K562 (cell line): Measurements from ENCODE around the gene KIF21A. TPM values are rescaled to one million over a fixed set of nuclear protein-coding genes. Genes with fewer than 3 reads are reported as not detected.

Source experiments
- ATAC-seq: fragments of 200-7000 bp; cut with Tn5 transposase; 3 replicates; pipeline ENCODE4 v1.9.1; 2020; ENCODE audit warnings: moderate library complexity
- BruUV-seq: library from RNA; stranded (reverse); fragments of 400-500 nt; replicated peaks from 2 replicates; lab custom pipeline; 2021; lab: Mats Ljungman, UMichigan
- CTCF ChIA-PET: fragments of 300-600 bp; formaldehyde crosslinking; extraction: SDS; loops from one replicate; lab custom pipeline; 2021; ENCODE audit warnings: low intra/inter-chr PET ratio; lab: Yijun Ruan, JAX
- POLR2A ChIA-PET: fragments of 300-600, 350-650 bp; sonication (Branson Sonifier 250); formaldehyde crosslinking; extraction: SDS; loops from one replicate; lab custom pipeline; 2021; ENCODE audit warnings: antibody characterized with exemption, inconsistent platforms; lab: Yijun Ruan, JAX
- DNase-seq, 4 experiments: peaks; one replicate each; pipeline versions ENCODE4 v3.0.0 to v3.0.0-alpha.2; 2011 to 2018; ENCODE audit warnings: low spot score in 3 of 4, mixed read lengths in 3 of 4; ENCODE audit errors: extremely low read depth in 1 of 4
- FAIRE-seq: peaks from 2 replicates; lab custom pipeline; 2011; peaks lifted over from hg19 to GRCh38; lab: Jason Lieb, UNC
- H2AFZ ChIP-seq: 2 replicates; pipeline ENCODE4 v1.6.0; 2011; ENCODE audit warnings: low read depth, low read length, control low read depth, inconsistent platforms
- H3K27ac ChIP-seq: fragments of 200-600 bp; 3 replicates; pipeline ENCODE4 v1.8.0; 2011; ENCODE audit warnings: low read depth, mild to moderate bottlenecking, control low read depth, inconsistent platforms, low read length, moderate library complexity, mixed read lengths; ENCODE audit errors: extremely low read depth
- H3K27me3 ChIP-seq, 2 experiments: fragments of 300-600 bp in 1 of 2; 2 replicates in 1 of 2; 3 replicates in 1 of 2; pipeline versions ENCODE4 v1.6.0 to v1.8.0; 2011; ENCODE audit warnings: inconsistent platforms in 2 of 2, low read length in 2 of 2, mild to moderate bottlenecking in 1 of 2, mixed read lengths in 1 of 2, moderate library complexity in 1 of 2; ENCODE audit not compliant: control insufficient read depth in 2 of 2, insufficient read depth in 2 of 2
- H3K36me3 ChIP-seq: fragments of 300-600 bp; 3 replicates; pipeline ENCODE4 v1.8.0; 2011; ENCODE audit warnings: mild to moderate bottlenecking, low read length, inconsistent platforms; ENCODE audit not compliant: control insufficient read depth, insufficient read depth
- H3K4me1 ChIP-seq, 2 experiments: fragments of 200-600 bp in 1 of 2; replicated peaks in 1 of 2; 2 replicates in 1 of 2; 3 replicates in 1 of 2; pipeline versions ENCODE4 v1.5.1 to v1.8.0; 2011; ENCODE audit warnings: inconsistent platforms in 2 of 2, low read length in 2 of 2, mild to moderate bottlenecking in 1 of 2, mixed read lengths in 1 of 2, moderate library complexity in 1 of 2; ENCODE audit not compliant: control insufficient read depth in 2 of 2, insufficient read depth in 2 of 2
- H3K4me2 ChIP-seq: 2 replicates; pipeline ENCODE4 v1.6.1; 2011; ENCODE audit warnings: low read length, control low read depth, inconsistent platforms, mixed read lengths; ENCODE audit not compliant: insufficient read depth
- H3K4me3 ChIP-seq: fragments of 200-600 bp; sonication (generic), shearing (Covaris generic); 2 replicates; pipeline ENCODE4 v1.5.1; 2016; ENCODE audit warnings: control low read depth, inconsistent platforms
- H3K79me2 ChIP-seq: fragments of 200-600 bp; 3 replicates; pipeline ENCODE4 v1.8.0; 2011; ENCODE audit warnings: low read length, inconsistent platforms; ENCODE audit not compliant: control insufficient read depth, insufficient read depth
- H3K9ac ChIP-seq, 2 experiments: 2 replicates each; pipeline versions ENCODE4 v1.6.0 to v1.6.1; 2011; ENCODE audit warnings: low read depth in 2 of 2, low read length in 2 of 2, control low read depth in 1 of 2, inconsistent platforms in 1 of 2, mild to moderate bottlenecking in 1 of 2, mixed read lengths in 1 of 2; ENCODE audit not compliant: insufficient read depth in 1 of 2
- H3K9me1 ChIP-seq: one replicate; pipeline ENCODE4 v1.6.0; 2011; ENCODE audit warnings: inconsistent platforms, mild to moderate bottlenecking, low read length, moderate library complexity; ENCODE audit not compliant: control insufficient read depth, insufficient read depth
- H3K9me3 ChIP-seq: replicated peaks from 2 replicates; pipeline ENCODE4 v1.5.1; 2011; ENCODE audit warnings: low read depth, low read length, inconsistent platforms; ENCODE audit not compliant: control insufficient read depth, insufficient read depth
- H4K20me1 ChIP-seq: replicated peaks from 2 replicates; pipeline ENCODE4 v1.6.1; 2011; ENCODE audit warnings: low read length, inconsistent platforms, mixed read lengths; ENCODE audit not compliant: control insufficient read depth, insufficient read depth
- EHMT2 ChIP-seq: fragments of 450-650 bp; IDR thresholded peaks from 2 replicates; pipeline ENCODE4 v1.6.1; 2018; ENCODE audit warnings: antibody characterized with exemption
- ETS2 ChIP-seq: IDR thresholded peaks from 2 replicates; pipeline ENCODE4 v1.6.1; 2016; ENCODE audit warnings: borderline replicate concordance, missing genetic modification characterization, mild to moderate bottlenecking, moderate library complexity, missing compliant biosample characterization; ENCODE audit not compliant: poor library complexity, severe bottlenecking
- HMGN3 ChIP-seq: IDR thresholded peaks from 2 replicates; pipeline ENCODE4 v1.6.1; 2011; ENCODE audit warnings: borderline replicate concordance, low read depth, mild to moderate bottlenecking, mixed read lengths, low read length; ENCODE audit not compliant: insufficient read length; ENCODE audit errors: extremely low read depth
- KLF16 ChIP-seq: IDR thresholded peaks from 2 replicates; pipeline ENCODE4 v1.6.1; 2016; ENCODE audit warnings: antibody characterized with exemption
- L3MBTL2 ChIP-seq: fragments of 450-650 bp; IDR thresholded peaks from 2 replicates; pipeline ENCODE4 v1.6.1; 2016; ENCODE audit warnings: mild to moderate bottlenecking, moderate library complexity
- PHF21A ChIP-seq: fragments of 450-650 bp; IDR thresholded peaks from 2 replicates; pipeline ENCODE4 v1.6.1; 2017; ENCODE audit warnings: low read depth, borderline replicate concordance
- PHF8 ChIP-seq: fragments of 200-600 bp; sonication (generic); IDR thresholded peaks from 2 replicates; pipeline ENCODE4 v1.6.1; 2012; ENCODE audit warnings: mixed run types, mild to moderate bottlenecking, inconsistent platforms, low read length, moderate library complexity, borderline replicate concordance
- POLR2AphosphoS5 ChIP-seq: IDR thresholded peaks from 2 replicates; pipeline ENCODE4 v1.6.1; 2011; ENCODE audit warnings: mild to moderate bottlenecking, low read depth, low read length, moderate library complexity; ENCODE audit not compliant: control insufficient read depth, insufficient read depth
- TBP ChIP-seq: optimal IDR thresholded peaks from 2 replicates; pipeline ENCODE3; 2011; ENCODE audit warnings: low read depth, low read length, improper control_type of control experiment
- ZC3H8 ChIP-seq: fragments of 450-650 bp; IDR thresholded peaks from 2 replicates; pipeline ENCODE4 v1.6.1; 2017
- in situ Hi-C: fragments of 300-500 bp; cut with MboI; formaldehyde crosslinking; loops from 4 replicates; pipeline ENCODE4 v1.15.0; 2018; ENCODE audit warnings: inconsistent platforms, mixed read lengths
- intact Hi-C: fragments of 100-400 bp; cut with micrococcal nuclease; formaldehyde crosslinking; loops from 2 replicates; pipeline ENCODE4 v1.14.2; 2022
- polyA plus RNA-seq, 8 experiments: library from polyadenylated mRNA; depleted of rRNA in 4 of 8; stranded (reverse) in 5 of 8; unstranded in 3 of 8; fragments of >200 nt; fragmentation: Nextera tagmentation in 2 of 8; fragmentation: Illumina TruSeq in 1 of 8; extraction: Ambion mirVana in 2 of 8; extraction: Trizol in 1 of 8; gene quantifications; 2 replicates each; pipeline versions ENCODE4 v1.2.1 to v1.2.3, GENCODE V29; 2011 to 2014; ENCODE audit warnings: inconsistent platforms in 1 of 8, missing spikeins in 1 of 8
- total RNA-seq, 7 experiments: library from RNA; depleted of rRNA in 6 of 7; stranded (reverse); fragments of >200 nt in 6 of 7; fragmentation: Illumina TruSeq in 2 of 7; extraction: Trizol in 2 of 7; gene quantifications; 2 replicates each; pipeline versions ENCODE4 v1.2.1 to v1.2.3, GENCODE V29; 2011 to 2021; ENCODE audit warnings: low replicate concordance in 1 of 7
- TF ChIP-seq, protein P1 (sequence below): sonication (generic); formaldehyde crosslinking; IDR thresholded peaks from 2 replicates; pipeline ENCODE4 v1.8.0; 2022; ENCODE audit warnings: mild to moderate bottlenecking, missing genetic modification reagents

Gene KIF21A
- total and polyA plus RNA-seq, 9 of the 15 experiments (the other 6 are each of a cell fraction or from before 2014, with no cell fraction given): 17.7 to 45.0 (median 30.3) TPM

GRCh38 chr12:39341761-39342160, 101.2 kb downstream of the KIF21A start (continued):
- TF ChIP-seq PHF8 (no peak), ETS2 (tag) (no peak), L3MBTL2 (no peak)
- TF ChIP-seq, all 486 proteins: peak for 0

DNA sequence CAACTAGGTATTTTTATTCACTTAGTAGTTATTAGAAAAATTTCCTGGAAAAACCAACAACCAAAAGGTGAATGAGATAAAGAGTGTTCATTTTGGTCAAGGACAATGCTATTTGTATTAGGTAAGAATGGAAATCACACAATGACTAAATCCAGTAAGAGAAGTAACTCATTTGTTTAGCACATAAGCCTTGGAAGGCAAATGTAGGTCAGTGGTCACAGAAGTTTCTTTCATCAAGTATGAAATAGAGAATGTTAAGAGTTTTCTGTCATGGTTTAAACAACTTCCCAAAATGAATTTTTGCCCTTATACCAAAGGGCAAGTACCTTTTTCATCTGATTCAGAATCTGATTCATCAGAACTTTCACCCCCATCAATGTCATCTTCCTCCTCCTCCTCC, 101.7 kb downstream of the KIF21A start:
- ChIA-PET POLR2A (interaction anchor here (1.3 kb wide), 1 partner anchor 26 kb away, joined by 3 read pairs; no protein-coding TSS in a partner anchor), CTCF (no interaction called here)
- Histone ChIP-seq H4K20me1 (no peaks in the 10 kb centered on the region), H3K27ac (no peak overlapping the region), H3K79me2 (no peaks in the 10 kb centered on the region), H3K9me1 (no peaks in the 10 kb centered on the region), H3K27me3 (no peaks in the 10 kb centered on the region), H3K4me3 (no peak overlapping the region), H3K36me3 (peaks cover 50% of the 10 kb centered on the region; the same call in 2 of the 3 replicates), H2AFZ (no peak overlapping the region), H3K4me2 (no peak overlapping the region), H3K4me1 (no peaks in the 10 kb centered on the region), H3K9ac (no peak overlapping the region), H3K9me3 (no peaks in the 10 kb centered on the region)
- intact Hi-C loops (no loop called here), in situ Hi-C loops (no loop called here)
- FAIRE-seq: no peak
- TF ChIP-seq ZC3H8 (no peak), TBP (no peak), HMGN3 (no peak), POLR2AphosphoS5 (no peak), EHMT2 (no peak), PHF21A (no peak), KLF16 (no peak)
- TF ChIP-seq, protein P1, sequence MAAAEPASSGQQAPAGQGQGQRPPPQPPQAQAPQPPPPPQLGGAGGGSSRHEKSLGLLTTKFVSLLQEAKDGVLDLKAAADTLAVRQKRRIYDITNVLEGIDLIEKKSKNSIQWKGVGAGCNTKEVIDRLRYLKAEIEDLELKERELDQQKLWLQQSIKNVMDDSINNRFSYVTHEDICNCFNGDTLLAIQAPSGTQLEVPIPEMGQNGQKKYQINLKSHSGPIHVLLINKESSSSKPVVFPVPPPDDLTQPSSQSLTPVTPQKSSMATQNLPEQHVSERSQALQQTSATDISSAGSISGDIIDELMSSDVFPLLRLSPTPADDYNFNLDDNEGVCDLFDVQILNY (CRISPR knock-in tag): no peak
- BruUV-seq: no TSS peak
- DNase-seq: no peak
- no peak for ATAC-seq
